Eye (tissue), 1 donor: ENCODE results near the gene TBX22.
A peak's percentile ranks its signal among the peaks of the same experiment; 100 is the strongest.
"Not testable (repeated sequence)": the region's sequence is repeated elsewhere in the genome, so short reads cannot be mapped to it uniquely, and the experiment has no call there.

Experiments
- DNase-seq: peaks from one replicate; pipeline ENCODE4 v3.0.0-alpha.2; 2015

TBX22 gene, protein sequence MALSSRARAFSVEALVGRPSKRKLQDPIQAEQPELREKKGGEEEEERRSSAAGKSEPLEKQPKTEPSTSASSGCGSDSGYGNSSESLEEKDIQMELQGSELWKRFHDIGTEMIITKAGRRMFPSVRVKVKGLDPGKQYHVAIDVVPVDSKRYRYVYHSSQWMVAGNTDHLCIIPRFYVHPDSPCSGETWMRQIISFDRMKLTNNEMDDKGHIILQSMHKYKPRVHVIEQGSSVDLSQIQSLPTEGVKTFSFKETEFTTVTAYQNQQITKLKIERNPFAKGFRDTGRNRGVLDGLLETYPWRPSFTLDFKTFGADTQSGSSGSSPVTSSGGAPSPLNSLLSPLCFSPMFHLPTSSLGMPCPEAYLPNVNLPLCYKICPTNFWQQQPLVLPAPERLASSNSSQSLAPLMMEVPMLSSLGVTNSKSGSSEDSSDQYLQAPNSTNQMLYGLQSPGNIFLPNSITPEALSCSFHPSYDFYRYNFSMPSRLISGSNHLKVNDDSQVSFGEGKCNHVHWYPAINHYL

GRCh38 chrX:80014141-80014940, at the start of gene TBX22:
TSS of gene TBX22 (plus strand) at chrX:80014753. CDS start at chrX:80022270, 7,517 bp downstream.
- DNase-seq, result no peak

DNA sequence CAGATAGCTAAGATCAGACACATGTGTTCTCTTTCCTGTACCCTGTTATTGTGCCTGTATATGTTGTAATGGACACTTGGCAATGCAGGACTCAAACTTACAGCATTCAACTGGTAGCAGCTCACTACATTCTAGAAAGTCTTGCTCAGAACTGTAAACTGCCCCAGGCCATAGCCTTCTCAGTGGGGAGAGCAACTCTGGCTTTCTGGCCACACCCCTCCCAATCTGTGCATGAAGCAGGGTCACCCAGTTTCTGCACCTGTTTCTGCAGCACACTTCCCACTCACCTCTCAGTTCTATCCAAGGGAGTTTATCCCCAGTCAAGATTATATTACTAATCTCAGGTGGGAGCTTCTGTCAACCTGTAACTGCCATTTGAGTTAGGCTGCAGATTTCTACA, 38.9 kb upstream of the TBX22 start:
- no peak for DNase-seq

- no peak for DNase-seq
These were observed 10.1 kb upstream of the TBX22 start for GRCh38 chrX:80004458-80004857.

- DNase-seq, result no peak
These were observed 3.0 kb upstream of the TBX22 start for GRCh38 chrX:80011522-80011921.

DNA sequence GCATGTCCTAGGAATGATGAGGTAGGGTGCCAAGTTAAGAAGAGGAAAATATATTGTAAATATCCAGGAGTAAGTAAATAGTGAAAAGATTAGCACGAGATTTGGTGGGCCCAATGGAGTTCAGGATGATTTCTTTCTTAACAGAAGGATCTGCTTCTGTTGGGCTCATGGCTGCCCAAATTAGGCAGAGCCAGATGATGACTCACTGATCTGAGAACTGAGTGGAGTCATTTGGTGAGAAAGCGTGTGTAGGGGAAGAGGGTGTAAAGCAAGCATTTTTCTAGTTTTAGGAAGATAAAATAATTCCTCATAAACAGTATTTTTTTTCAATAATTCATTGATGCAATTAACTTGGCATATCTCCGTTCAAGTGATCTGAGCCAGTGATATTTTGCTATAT, 1.6 kb downstream of the TBX22 start:
- DNase-seq, result no peak

DNA sequence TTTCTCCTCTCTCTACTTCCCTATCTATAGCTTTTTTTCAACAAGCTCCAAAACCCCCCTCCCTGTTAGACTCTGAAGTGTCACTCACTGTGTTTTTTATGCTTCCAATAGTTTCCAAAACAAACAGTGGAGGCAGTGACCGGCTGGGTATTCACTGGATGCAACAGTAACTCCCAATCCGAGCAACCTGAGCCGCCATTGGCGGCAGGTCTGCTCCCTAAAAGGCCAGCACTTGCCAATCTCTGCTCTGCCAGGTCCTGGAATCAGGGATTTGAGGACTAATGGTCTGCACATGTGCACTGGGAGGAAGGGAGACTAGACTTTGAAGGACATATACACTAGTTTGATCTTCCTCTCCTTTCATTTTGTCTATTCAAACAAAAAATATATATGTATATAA, 7.1 kb downstream of the TBX22 start:
- peak; percentile 36 for DNase-seq

- DNase-seq, result peak; percentile 30
These were observed 7.9 kb downstream of the TBX22 start for GRCh38 chrX:80022363-80023031.

DNA sequence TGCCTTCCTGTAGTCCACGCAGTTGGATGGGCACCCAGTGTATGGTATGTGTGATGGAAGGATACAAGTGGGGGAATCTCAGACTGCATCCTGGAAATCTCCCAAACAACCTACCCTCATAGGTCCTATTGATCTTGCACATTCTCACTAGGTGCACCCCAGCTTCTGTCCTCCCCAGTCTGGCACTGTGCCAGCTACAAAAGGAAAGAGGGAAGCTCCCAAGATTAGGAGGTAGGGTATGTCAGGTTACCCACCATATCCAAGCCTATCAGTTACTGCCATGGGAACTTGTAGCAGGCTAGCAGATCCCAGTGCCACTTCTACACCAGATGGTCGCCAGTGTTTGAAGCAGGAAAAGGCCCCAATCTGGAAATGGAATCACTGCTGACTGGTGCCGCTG, 11.6 kb downstream of the TBX22 start:
- DNase-seq, result no peak

DNA sequence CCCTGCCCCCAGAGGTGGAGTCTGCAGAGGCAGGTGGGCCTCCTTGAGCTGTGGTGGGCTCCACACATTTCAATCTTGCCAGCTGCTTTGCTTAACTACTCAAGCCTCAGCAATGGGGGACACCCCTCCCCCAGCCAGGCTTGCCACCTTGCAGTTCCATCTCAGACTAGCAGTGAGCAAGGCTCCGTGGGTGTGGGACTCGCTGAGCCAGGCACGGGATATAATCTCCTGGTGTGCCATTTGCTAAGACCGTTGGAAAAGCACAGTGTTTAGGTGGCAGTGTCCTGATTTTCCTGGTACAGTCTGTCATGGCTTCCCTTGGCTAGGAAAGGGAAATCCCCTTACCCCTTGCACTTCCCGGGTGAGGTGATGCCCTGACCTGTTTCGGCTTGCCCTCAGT, 51.6 kb downstream of the TBX22 start:
- DNase-seq, result not testable (repeated sequence)

DNA sequence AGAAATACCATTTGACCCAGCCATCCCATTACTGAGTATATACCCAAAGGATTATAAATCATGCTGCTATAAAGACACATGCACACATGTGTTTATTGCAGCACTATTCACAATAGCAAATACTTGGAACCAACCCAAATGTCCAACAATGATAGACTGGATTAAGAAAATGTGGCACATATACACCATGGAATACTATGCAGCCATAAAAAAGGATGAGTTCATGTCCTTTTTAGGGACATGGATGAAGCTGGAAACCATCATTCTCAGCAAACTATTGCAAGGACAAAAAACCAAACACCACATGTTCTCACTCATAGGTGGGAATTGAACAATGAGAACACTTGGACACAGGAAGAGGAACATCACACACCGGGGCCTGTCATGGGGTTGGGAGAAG, 61.1 kb downstream of the TBX22 start:
- DNase-seq, result not testable (repeated sequence)
